ENCODE measurements around the gene PKNOX2. TPM values are rescaled to one million over a fixed set of nuclear protein-coding genes. Genes with fewer than 3 reads are reported as not detected.

PKNOX2 gene
- total and polyA plus RNA-seq, 10 of the 15 experiments (the other 5 are each of a cell fraction or from before 2014, with no cell fraction given) = not detected

- in situ Hi-C loops (cut with MboI) (no loop called here), intact Hi-C loops (cut with micrococcal nuclease; ENCODE audit: unreplicated experiment) (no loop called here)
- WGBS (ENCODE audit: insufficient coverage, insufficient replicate concordance, low lambda C conversion rate, missing lambda C conversion rate) = 15% methylated on average over 12 of the region's 12 CpGs
- Histone ChIP-seq H3K9ac (ENCODE audit: control insufficient read depth, insufficient read depth, low read length) (no peak overlapping the region), H3K9me3 (replicated peaks; ENCODE audit: control insufficient read depth, insufficient read depth, low read length) (no peaks in the 10 kb centered on the region), H3K36me3 (ENCODE audit: control insufficient read depth in 2 of 2, insufficient read depth in 2 of 2, low read length in 1 of 2) (no peaks in the 10 kb centered on the region), H3K27ac (ENCODE audit: control insufficient read depth, insufficient read depth) (no peak overlapping the region), H4K20me1 (ENCODE audit: control insufficient read depth, insufficient read depth) (no peaks in the 10 kb centered on the region), H3K4me2 (ENCODE audit: control insufficient read depth, insufficient read depth) (no peak overlapping the region), H3K4me1 (ENCODE audit: control insufficient read depth, insufficient read depth, low read length) (no peaks in the 10 kb centered on the region), H3K79me2 (ENCODE audit: control insufficient read depth, insufficient read depth, low read length) (no peaks in the 10 kb centered on the region), H3K27me3 (replicated peaks in 1 of 2; ENCODE audit: control insufficient read depth in 2 of 2, insufficient read depth in 2 of 2, low read length in 1 of 2) (peaks cover 4 to 5% of the 10 kb centered on the region in 2 experiments; a peak in 3 of 4 replicates), H3K4me3 (no peak overlapping the region), H2AFZ (ENCODE audit: control insufficient read depth, low read depth, low read length) (no peak overlapping the region)
- ChIA-PET POLR2A (interaction anchor here (0.6 kb wide), 1 partner anchor 128 kb away, joined by 3 read pairs; no protein-coding TSS in a partner anchor), RAD21 (ENCODE audit: unreplicated experiment) (no interaction called here), CTCF (interaction anchor here (1.3 kb wide), 1 partner anchor 15 kb away, joined by 3 read pairs; no protein-coding TSS in a partner anchor), SMC1A (ENCODE audit: uncharacterized antibody, unreplicated experiment) (interaction anchor here (0.8 kb wide), 1 partner anchor 288 kb away, joined by 4 read pairs; no protein-coding TSS in a partner anchor)
- no peak for FAIRE-seq
- no TSS peak for BruUV-seq (replicated peaks)
- no peak for DNase-seq (ENCODE audit: low read depth, low spot score)
- no peak for TF ChIP-seq FOXM1 (IDR thresholded peaks at IDR 0.05; ENCODE audit: low read depth, low read length)
- no peak for TF ChIP-seq ASH2L (IDR thresholded peaks at IDR 0.05; ENCODE audit: borderline replicate concordance, low read depth)
- no peak for TF ChIP-seq RAD21 (IDR thresholded peaks at IDR 0.05; ENCODE audit: insufficient read depth, low read depth, low read length)
- TF ChIP-seq TCF3 (IDR thresholded peaks at IDR 0.05; ENCODE audit: borderline replicate concordance, insufficient read depth, low read depth, low read length) = no peak
- no peak for TF ChIP-seq GABPA (IDR thresholded peaks at IDR 0.05; ENCODE audit: low read depth)
- TF ChIP-seq RCOR1 (conservative IDR thresholded peaks at IDR 0.05; ENCODE audit: low read depth, low read length) = no peak
- TF ChIP-seq MEF2A (IDR thresholded peaks at IDR 0.05; ENCODE audit: insufficient read depth, low read depth, low read length) = no peak
- TF ChIP-seq EED (IDR thresholded peaks at IDR 0.05; ENCODE audit: low read depth) = no peak
- TF ChIP-seq FOXK2 (IDR thresholded peaks at IDR 0.05) = no peak
- TF ChIP-seq ATF3 (IDR thresholded peaks at IDR 0.05; ENCODE audit: borderline replicate concordance, extremely low read depth, low read depth, low read length) = no peak
- no peak for TF ChIP-seq ZBTB11 (CRISPR knock-in tag; IDR thresholded peaks at IDR 0.05)
- no peak for TF ChIP-seq ZNF274 (IDR thresholded peaks at IDR 0.05; ENCODE audit: insufficient read depth, insufficient read length)
- TF ChIP-seq ZBTB33 (IDR thresholded peaks at IDR 0.05) = no peak
- ATAC-seq = no peak
These were observed 117.5 kb downstream of the PKNOX2 start for GRCh38 chr11:125281831-125282595.

Data from GM12878 (cell line).